ENCODE data around the gene SLC45A3. TPM values are rescaled to one million over a fixed set of nuclear protein-coding genes. Genes with fewer than 3 reads are reported as not detected.

SLC45A3 gene
- total RNA-seq, 2 donors from 2014 or later = 2.6 to 2.7 TPM

GRCh38 chr1:205631010-205631767, 49.1 kb downstream of the SLC45A3 start:
- H3K27ac ChIP-seq = peak overlapping the region; percentile 91 to 92
- no peak for TF ChIP-seq CTCF (IDR thresholded peaks at IDR 0.05)
- peak overlapping the region; percentile 69 to 82 for H3K4me3 ChIP-seq
- peak; percentile 63 for DNase-seq (ENCODE audit: low spot score)
- H3K27me3 ChIP-seq = no peaks in the 10 kb centered on the region
- peaks cover 0 to 25% of the 10 kb centered on the region in 2 donors for H3K4me1 ChIP-seq
- no peaks in the 10 kb centered on the region for H3K9me3 ChIP-seq
- H3K36me3 ChIP-seq = no peaks in the 10 kb centered on the region

GRCh38 chr1:205630651-205631009, 49.7 kb downstream of the SLC45A3 start:
- H3K4me1 ChIP-seq = peaks cover 0 to 25% of the 10 kb centered on the region in 2 donors
- peak overlapping the region; percentile 91 to 92 for H3K27ac ChIP-seq
- peak overlapping the region; percentile 69 to 82 for H3K4me3 ChIP-seq
- no peaks in the 10 kb centered on the region for H3K9me3 ChIP-seq
- DNase-seq (ENCODE audit: low spot score) = no peak
- no peaks in the 10 kb centered on the region for H3K36me3 ChIP-seq
- no peaks in the 10 kb centered on the region for H3K27me3 ChIP-seq
- TF ChIP-seq CTCF (IDR thresholded peaks at IDR 0.05) = no peak

- no peak for TF ChIP-seq CTCF (IDR thresholded peaks at IDR 0.05)
- Histone ChIP-seq H3K36me3 (no peaks in the 10 kb centered on the region), H3K9me3 (no peaks in the 10 kb centered on the region), H3K4me1 (peaks cover 0 to 25% of the 10 kb centered on the region in 2 donors), H3K27me3 (no peaks in the 10 kb centered on the region), H3K4me3 (peak overlapping the region; percentile 69 to 82), H3K27ac (peak overlapping the region in 1 of 2 donors; percentile 91)
- no peak for DNase-seq (ENCODE audit: low spot score)
Measured at GRCh38 chr1:205630241-205630640, 50.1 kb downstream of the SLC45A3 start.

GRCh38 chr1:205629751-205630150, 50.6 kb downstream of the SLC45A3 start:
- Histone ChIP-seq H3K4me1 (peaks cover 0 to 30% of the 10 kb centered on the region in 2 donors), H3K4me3 (no peak overlapping the region), H3K27ac (no peak overlapping the region), H3K9me3 (no peaks in the 10 kb centered on the region), H3K27me3 (no peaks in the 10 kb centered on the region), H3K36me3 (no peaks in the 10 kb centered on the region)
- DNase-seq (ENCODE audit: low spot score) = no peak
- no peak for TF ChIP-seq CTCF (IDR thresholded peaks at IDR 0.05)

- peaks cover 0 to 35% of the 10 kb centered on the region in 2 donors for H3K4me1 ChIP-seq
- no peak overlapping the region for H3K4me3 ChIP-seq
- no peaks in the 10 kb centered on the region for H3K27me3 ChIP-seq
- no peak for DNase-seq (ENCODE audit: low spot score)
- no peak for TF ChIP-seq CTCF (IDR thresholded peaks at IDR 0.05)
- peaks cover 5% of the 10 kb centered on the region for H3K36me3 ChIP-seq
- H3K9me3 ChIP-seq = no peaks in the 10 kb centered on the region
- no peak overlapping the region for H3K27ac ChIP-seq
Measured at GRCh38 chr1:205627956-205628355, 52.4 kb downstream of the SLC45A3 start.

GRCh38 chr1:205626216-205626615, 54.1 kb downstream of the SLC45A3 start:
- no peak for TF ChIP-seq CTCF (IDR thresholded peaks at IDR 0.05)
- H3K4me1 ChIP-seq = peaks cover 0 to 28% of the 10 kb centered on the region in 2 donors
- no peak overlapping the region for H3K27ac ChIP-seq
- no peaks in the 10 kb centered on the region for H3K27me3 ChIP-seq
- H3K36me3 ChIP-seq = peaks cover 18% of the 10 kb centered on the region
- no peaks in the 10 kb centered on the region for H3K9me3 ChIP-seq
- no peak overlapping the region for H3K4me3 ChIP-seq
- DNase-seq (ENCODE audit: low spot score) = no peak
